K562 (cell line): ENCODE measurements around the gene GRK3. TPM values are rescaled to one million over a fixed set of nuclear protein-coding genes. Genes with fewer than 3 reads are reported as not detected.

ENCODE experiments used
- ATAC-seq: fragments of 200-7000 bp; cut with Tn5 transposase; 3 replicates; pipeline ENCODE4 v1.9.1; 2020; ENCODE audit warnings: moderate library complexity
- BruUV-seq: library from RNA; stranded (reverse); fragments of 400-500 nt; replicated peaks from 2 replicates; lab custom pipeline; 2021; lab: Mats Ljungman, UMichigan
- CTCF ChIA-PET: fragments of 300-600 bp; formaldehyde crosslinking; extraction: SDS; loops from one replicate; lab custom pipeline; 2021; ENCODE audit warnings: low intra/inter-chr PET ratio; lab: Yijun Ruan, JAX
- POLR2A ChIA-PET: fragments of 300-600, 350-650 bp; sonication (Branson Sonifier 250); formaldehyde crosslinking; extraction: SDS; loops from one replicate; lab custom pipeline; 2021; ENCODE audit warnings: antibody characterized with exemption, inconsistent platforms; lab: Yijun Ruan, JAX
- DNase-seq, 4 experiments: peaks; one replicate each; pipeline versions ENCODE4 v3.0.0 to v3.0.0-alpha.2; 2011 to 2018; ENCODE audit warnings: low spot score in 3 of 4, mixed read lengths in 3 of 4; ENCODE audit errors: extremely low read depth in 1 of 4
- FAIRE-seq: peaks from 2 replicates; lab custom pipeline; 2011; peaks lifted over from hg19 to GRCh38; lab: Jason Lieb, UNC
- H2AFZ ChIP-seq: 2 replicates; pipeline ENCODE4 v1.6.0; 2011; ENCODE audit warnings: low read depth, low read length, control low read depth, inconsistent platforms
- H3K27ac ChIP-seq: fragments of 200-600 bp; 3 replicates; pipeline ENCODE4 v1.8.0; 2011; ENCODE audit warnings: low read depth, mild to moderate bottlenecking, control low read depth, inconsistent platforms, low read length, moderate library complexity, mixed read lengths; ENCODE audit errors: extremely low read depth
- H3K27me3 ChIP-seq, 2 experiments: fragments of 300-600 bp in 1 of 2; 2 replicates in 1 of 2; 3 replicates in 1 of 2; pipeline versions ENCODE4 v1.6.0 to v1.8.0; 2011; ENCODE audit warnings: inconsistent platforms in 2 of 2, low read length in 2 of 2, mild to moderate bottlenecking in 1 of 2, mixed read lengths in 1 of 2, moderate library complexity in 1 of 2; ENCODE audit not compliant: control insufficient read depth in 2 of 2, insufficient read depth in 2 of 2
- H3K36me3 ChIP-seq: fragments of 300-600 bp; 3 replicates; pipeline ENCODE4 v1.8.0; 2011; ENCODE audit warnings: mild to moderate bottlenecking, low read length, inconsistent platforms; ENCODE audit not compliant: control insufficient read depth, insufficient read depth
- H3K4me1 ChIP-seq, 2 experiments: fragments of 200-600 bp in 1 of 2; replicated peaks in 1 of 2; 2 replicates in 1 of 2; 3 replicates in 1 of 2; pipeline versions ENCODE4 v1.5.1 to v1.8.0; 2011; ENCODE audit warnings: inconsistent platforms in 2 of 2, low read length in 2 of 2, mild to moderate bottlenecking in 1 of 2, mixed read lengths in 1 of 2, moderate library complexity in 1 of 2; ENCODE audit not compliant: control insufficient read depth in 2 of 2, insufficient read depth in 2 of 2
- H3K4me2 ChIP-seq: 2 replicates; pipeline ENCODE4 v1.6.1; 2011; ENCODE audit warnings: low read length, control low read depth, inconsistent platforms, mixed read lengths; ENCODE audit not compliant: insufficient read depth
- H3K4me3 ChIP-seq: fragments of 200-600 bp; sonication (generic), shearing (Covaris generic); 2 replicates; pipeline ENCODE4 v1.5.1; 2016; ENCODE audit warnings: control low read depth, inconsistent platforms
- H3K79me2 ChIP-seq: fragments of 200-600 bp; 3 replicates; pipeline ENCODE4 v1.8.0; 2011; ENCODE audit warnings: low read length, inconsistent platforms; ENCODE audit not compliant: control insufficient read depth, insufficient read depth
- H3K9ac ChIP-seq, 2 experiments: 2 replicates each; pipeline versions ENCODE4 v1.6.0 to v1.6.1; 2011; ENCODE audit warnings: low read depth in 2 of 2, low read length in 2 of 2, control low read depth in 1 of 2, inconsistent platforms in 1 of 2, mild to moderate bottlenecking in 1 of 2, mixed read lengths in 1 of 2; ENCODE audit not compliant: insufficient read depth in 1 of 2
- H3K9me1 ChIP-seq: one replicate; pipeline ENCODE4 v1.6.0; 2011; ENCODE audit warnings: inconsistent platforms, mild to moderate bottlenecking, low read length, moderate library complexity; ENCODE audit not compliant: control insufficient read depth, insufficient read depth
- H3K9me3 ChIP-seq: replicated peaks from 2 replicates; pipeline ENCODE4 v1.5.1; 2011; ENCODE audit warnings: low read depth, low read length, inconsistent platforms; ENCODE audit not compliant: control insufficient read depth, insufficient read depth
- H4K20me1 ChIP-seq: replicated peaks from 2 replicates; pipeline ENCODE4 v1.6.1; 2011; ENCODE audit warnings: low read length, inconsistent platforms, mixed read lengths; ENCODE audit not compliant: control insufficient read depth, insufficient read depth
- BACH1 ChIP-seq: fragments of 200-800 bp; sonication (Bioruptor generic); IDR thresholded peaks from 2 replicates; pipeline ENCODE4 v1.6.1; 2016; ENCODE audit warnings: missing genetic modification characterization, missing compliant biosample characterization
- CREB3L1 ChIP-seq: fragments of 450-650 bp; IDR thresholded peaks from 2 replicates; pipeline ENCODE4 v1.6.1; 2014; ENCODE audit warnings: low read depth, mild to moderate bottlenecking, moderate library complexity, borderline replicate concordance
- DNMT1 ChIP-seq: fragments of 450-650 bp; IDR thresholded peaks from 2 replicates; pipeline ENCODE4 v1.6.1; 2016; ENCODE audit warnings: antibody characterized with exemption, mild to moderate bottlenecking
- HCFC1 ChIP-seq: IDR thresholded peaks from 2 replicates; pipeline ENCODE4 v1.6.1; 2012; ENCODE audit warnings: low read depth, low read length, improper control_type of control experiment
- NONO ChIP-seq, 2 experiments: fragments of 200-400 bp in 1 of 2; fragments of 450-650 bp in 1 of 2; formaldehyde crosslinking in 1 of 2; IDR thresholded peaks; 2 replicates each; pipeline ENCODE4 v1.6.1; 2017; ENCODE audit warnings: low read depth in 2 of 2, mild to moderate bottlenecking in 2 of 2, moderate library complexity in 2 of 2, low read length in 1 of 2
- SETDB1 ChIP-seq: IDR thresholded peaks from one replicate; pipeline ENCODE4 v1.6.1; 2012; ENCODE audit warnings: low read length, control low read depth, inconsistent platforms
- USF2 ChIP-seq: sonication (generic); formaldehyde crosslinking; IDR thresholded peaks from 2 replicates; pipeline ENCODE4 v1.5.0; 2020; ENCODE audit warnings: missing genetic modification reagents
- ZNF134 ChIP-seq: fragments of 250-450 bp; sonication (Bioruptor Pico); conservative IDR thresholded peaks from 2 replicates; pipeline ENCODE4 v1.4.0; 2020
- WGBS: fragments of 100-300 bp; shearing (Covaris generic); methylation state at CpG from one replicate; pipeline ENCODE4 v1.1.6; 2016; ENCODE audit warnings: low coverage, mixed read lengths; ENCODE audit not compliant: insufficient coverage; ENCODE audit errors: missing lambda C conversion rate; 5-methylcytosine and 5-hydroxymethylcytosine counted together
- in situ Hi-C: fragments of 300-500 bp; cut with MboI; formaldehyde crosslinking; loops from 4 replicates; pipeline ENCODE4 v1.15.0; 2018; ENCODE audit warnings: inconsistent platforms, mixed read lengths
- intact Hi-C: fragments of 100-400 bp; cut with micrococcal nuclease; formaldehyde crosslinking; loops from 2 replicates; pipeline ENCODE4 v1.14.2; 2022
- polyA plus RNA-seq, 8 experiments: library from polyadenylated mRNA; depleted of rRNA in 4 of 8; stranded (reverse) in 5 of 8; unstranded in 3 of 8; fragments of >200 nt; fragmentation: Nextera tagmentation in 2 of 8; fragmentation: Illumina TruSeq in 1 of 8; extraction: Ambion mirVana in 2 of 8; extraction: Trizol in 1 of 8; gene quantifications; 2 replicates each; pipeline versions ENCODE4 v1.2.1 to v1.2.3, GENCODE V29; 2011 to 2014; ENCODE audit warnings: inconsistent platforms in 1 of 8, missing spikeins in 1 of 8
- total RNA-seq, 7 experiments: library from RNA; depleted of rRNA in 6 of 7; stranded (reverse); fragments of >200 nt in 6 of 7; fragmentation: Illumina TruSeq in 2 of 7; extraction: Trizol in 2 of 7; gene quantifications; 2 replicates each; pipeline versions ENCODE4 v1.2.1 to v1.2.3, GENCODE V29; 2011 to 2021; ENCODE audit warnings: low replicate concordance in 1 of 7

Gene GRK3
- total and polyA plus RNA-seq, 9 of the 15 experiments (the other 6 are each of a cell fraction or from before 2014, with no cell fraction given), result 1.4 to 7.6 (median 3.6) TPM

- H3K27me3 ChIP-seq, result no peaks in the 10 kb centered on the region; a peak in 1 of 5 replicates
- no TSS peak for BruUV-seq
- TF ChIP-seq NONO (IDR thresholded peaks at IDR 0.05; ENCODE audit: low read depth in 2 of 2, low read length in 1 of 2) (no peak), BACH1 (tag) (no peak), ZNF134 (no peak), CREB3L1 (no peak), HCFC1 (no peak), DNMT1 (no peak), SETDB1 (no peak), USF2 (CRISPR knock-in tag) (no peak)
- TF ChIP-seq, all 486 proteins: peak for 0
- no peaks in the 10 kb centered on the region for H4K20me1 ChIP-seq
- CTCF ChIA-PET, result no interaction called here
- no peaks in the 10 kb centered on the region for H3K36me3 ChIP-seq
- ATAC-seq (no peak), FAIRE-seq (no peak), DNase-seq (no peak)
- no peaks in the 10 kb centered on the region for H3K79me2 ChIP-seq
- H2AFZ ChIP-seq, result no peak overlapping the region
- no peaks in the 10 kb centered on the region for H3K4me1 ChIP-seq
- H3K27ac ChIP-seq, result no peak overlapping the region
- in situ Hi-C loops, result no loop called here
- POLR2A ChIA-PET, result interaction anchor here (0.6 kb wide), 1 partner anchor 77 kb away, joined by 3 read pairs; no protein-coding TSS in a partner anchor
- intact Hi-C loops, result no loop called here
- H3K4me3 ChIP-seq, result no peak overlapping the region
- no peaks in the 10 kb centered on the region for H3K9me1 ChIP-seq
- H3K9me3 ChIP-seq, result no peaks in the 10 kb centered on the region
- no peak overlapping the region for H3K9ac ChIP-seq
- H3K4me2 ChIP-seq, result no peak overlapping the region
- 0% methylated on average over 2 of the region's 2 CpGs for WGBS
Observed at GRCh38 chr22:25554689-25555088, 9.8 kb upstream of the GRK3 start.
